ENCODE measurements around the gene NEUROD6. TPM values are rescaled to one million over a fixed set of nuclear protein-coding genes. Genes with fewer than 3 reads are reported as not detected.

Gene NEUROD6
- total RNA-seq, result not detected in 2 replicates

DNA sequence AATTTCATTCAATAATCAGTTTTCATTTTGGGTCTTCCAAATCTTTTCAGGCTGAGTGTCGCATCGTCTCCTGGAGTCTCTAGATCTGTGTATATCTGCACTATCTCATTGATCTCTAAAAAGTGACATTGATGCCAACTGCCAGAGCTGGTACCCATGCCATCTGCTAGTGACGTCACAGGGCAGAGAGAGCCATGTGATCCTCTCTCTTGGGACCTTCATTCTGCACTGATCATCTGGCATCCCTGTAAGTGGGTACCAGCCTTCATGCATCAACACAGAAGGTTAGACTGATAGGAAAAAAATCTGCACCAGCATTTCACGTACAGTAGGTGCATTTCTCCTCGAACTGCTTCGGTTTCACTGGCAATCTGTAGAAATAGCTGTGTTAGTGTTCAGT, at the start of gene NEUROD6:
Gene NEUROD6 (minus strand): TSS at position 124 of the 400 bp plus-strand sequence. CDS start 1,458 bp downstream, outside the sequence.

Small RNA genes within 50 kb of the gene (small RNA-seq; reads per million reads assigned to genes)
- not detected for gene AC006380.1

Other genes starting within 250 kb of the NEUROD6 start
- gene ITPRID1, start 173.4 kb upstream of the NEUROD6 start, total RNA-seq, result not detected in 2 replicates